NK-92 (cell line): Measurements from ENCODE around the gene GAREM1.

ENCODE experiments used
- DNase-seq: peaks from one replicate; lab custom pipeline; 2025; ENCODE audit not compliant: unreplicated experiment; lab: John Stamatoyannopoulos, UW

The GAREM1 gene

DNA sequence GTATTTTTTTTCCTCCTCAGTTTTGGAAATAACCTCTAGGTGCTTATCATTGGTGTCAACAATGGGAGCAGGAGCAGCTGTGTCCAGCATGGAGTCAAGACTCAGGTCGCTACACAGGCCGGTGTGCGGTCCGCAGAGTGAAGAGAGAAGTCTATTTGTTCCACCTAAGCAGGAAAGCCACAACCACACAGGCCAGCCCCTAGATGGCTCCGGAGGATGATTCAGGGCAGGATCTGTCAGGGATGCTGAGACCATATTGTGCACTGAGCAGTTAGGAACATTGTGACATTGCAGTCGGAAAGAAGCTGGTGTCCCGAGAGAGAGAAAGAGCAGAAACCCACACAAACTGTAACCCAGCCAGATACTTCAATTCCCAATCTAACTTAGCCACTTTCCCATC, 136.9 kb downstream of the GAREM1 start:
- no peak for DNase-seq

DNA sequence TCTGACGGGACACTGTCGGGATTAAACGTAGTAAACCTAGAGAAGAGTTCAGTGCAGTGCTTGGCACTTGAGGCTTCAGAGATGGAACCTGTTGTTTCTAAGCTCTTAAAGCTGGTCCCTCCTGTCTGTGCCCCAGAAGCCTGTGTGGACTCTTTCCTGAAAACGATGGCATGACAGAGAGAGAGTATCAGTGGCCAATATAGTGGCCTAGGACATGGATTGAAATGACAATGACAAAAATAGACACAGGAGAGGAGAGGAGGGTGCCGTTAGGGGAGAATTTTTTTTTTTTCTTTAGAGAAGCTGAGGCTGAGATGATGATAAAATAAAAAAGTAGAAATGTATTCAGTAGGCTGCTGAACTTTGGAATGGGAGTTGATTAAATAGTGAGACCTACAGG, 138.0 kb downstream of the GAREM1 start:
- DNase-seq, result no peak

DNA sequence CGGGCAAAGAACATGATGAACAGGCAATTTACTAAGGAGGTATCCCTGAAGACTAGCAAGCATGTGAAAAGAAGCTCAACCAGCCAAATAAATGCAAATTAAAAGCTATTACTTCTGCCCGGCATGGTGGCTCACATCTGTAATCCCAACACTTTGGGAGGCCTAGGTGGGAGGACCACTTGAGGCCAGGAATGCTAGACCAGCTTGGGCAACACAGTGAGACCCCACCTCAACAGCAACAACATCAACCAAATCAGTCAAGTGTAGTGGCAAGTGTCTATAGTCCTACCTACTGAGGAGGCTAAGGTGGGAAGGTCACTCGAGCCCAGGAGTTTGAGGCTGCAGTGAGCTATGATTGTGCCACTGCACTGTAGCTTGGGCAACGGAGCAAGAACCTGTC, 141.7 kb downstream of the GAREM1 start:
- DNase-seq, result no peak

DNA sequence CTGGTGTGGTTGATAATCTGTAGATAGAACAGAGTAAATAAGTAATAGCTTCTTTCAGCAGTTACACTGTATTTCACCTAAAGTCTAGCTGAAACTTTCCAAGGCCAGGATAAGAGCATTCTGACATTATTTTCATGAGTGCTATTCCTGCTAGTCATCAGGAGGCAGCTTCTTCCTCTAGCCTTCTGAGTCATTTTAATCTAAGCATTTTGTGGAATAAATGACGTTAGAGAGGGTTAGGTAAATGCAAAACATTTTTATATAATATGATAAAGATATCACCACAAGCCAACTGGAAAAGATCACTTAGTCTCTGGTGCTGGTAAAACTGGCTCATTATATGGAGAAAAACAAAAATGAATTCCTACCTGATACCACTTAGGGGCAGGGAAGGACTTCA, 142.3 kb downstream of the GAREM1 start:
- DNase-seq, result no peak

DNA sequence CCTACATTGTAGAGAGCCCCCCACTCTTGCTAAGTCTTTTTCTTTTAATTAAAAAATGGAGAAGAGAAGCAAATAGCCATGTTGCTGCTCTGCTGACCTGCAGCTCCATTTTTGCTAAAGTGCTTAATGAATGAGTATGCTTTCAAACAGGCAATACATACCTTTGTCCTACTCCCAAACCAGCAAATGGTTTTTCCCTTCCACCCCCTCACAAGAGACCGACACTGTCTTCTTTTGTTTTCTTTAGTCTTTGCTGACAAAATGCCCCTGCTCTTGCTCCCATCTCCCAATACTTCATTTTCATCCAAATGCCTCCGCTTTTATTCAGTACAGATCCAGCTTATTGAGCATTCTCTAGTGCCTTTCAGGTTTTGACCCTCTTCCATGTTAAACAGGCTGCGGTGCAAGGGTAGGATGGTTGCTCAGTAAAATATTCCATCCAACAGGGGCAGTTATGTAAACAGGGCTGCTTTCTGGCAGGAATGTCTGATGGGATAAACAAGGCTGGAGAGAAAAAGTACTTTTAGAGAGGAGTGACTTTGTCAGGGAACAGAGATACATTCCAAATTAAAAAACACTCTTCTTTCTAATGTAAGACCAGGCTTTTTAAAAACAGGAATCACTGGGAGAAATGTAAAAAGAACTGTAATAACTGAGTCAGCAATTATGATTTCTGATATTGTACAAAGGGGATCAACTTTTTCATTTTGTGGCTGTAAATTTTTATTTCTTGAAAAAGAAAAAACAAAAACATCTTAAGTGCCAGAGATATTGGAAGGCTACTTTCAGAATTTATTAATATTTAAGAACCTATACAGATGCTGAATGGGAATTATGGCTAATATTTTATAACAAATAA, 144.0 kb downstream of the GAREM1 start:
- no peak for DNase-seq

DNA sequence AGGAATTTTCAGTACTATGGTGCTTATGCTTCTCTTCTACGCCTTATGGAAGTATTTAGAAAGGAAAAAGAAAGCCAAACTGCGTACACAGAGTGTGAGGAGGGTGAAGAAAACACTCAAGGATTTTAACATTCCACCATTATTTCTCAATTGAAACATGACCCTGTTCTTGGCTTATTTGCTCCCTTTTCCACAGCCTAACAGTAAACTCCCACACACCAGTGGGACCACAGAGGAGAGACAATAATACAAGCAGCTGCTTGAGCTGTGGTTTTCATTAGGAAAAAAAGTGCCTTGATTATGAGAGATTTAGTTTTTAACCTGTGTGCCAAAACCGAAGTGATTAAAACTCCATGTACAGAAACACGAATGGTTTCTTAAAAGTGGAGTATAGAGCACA, 146.5 kb downstream of the GAREM1 start:
- no peak for DNase-seq

DNA sequence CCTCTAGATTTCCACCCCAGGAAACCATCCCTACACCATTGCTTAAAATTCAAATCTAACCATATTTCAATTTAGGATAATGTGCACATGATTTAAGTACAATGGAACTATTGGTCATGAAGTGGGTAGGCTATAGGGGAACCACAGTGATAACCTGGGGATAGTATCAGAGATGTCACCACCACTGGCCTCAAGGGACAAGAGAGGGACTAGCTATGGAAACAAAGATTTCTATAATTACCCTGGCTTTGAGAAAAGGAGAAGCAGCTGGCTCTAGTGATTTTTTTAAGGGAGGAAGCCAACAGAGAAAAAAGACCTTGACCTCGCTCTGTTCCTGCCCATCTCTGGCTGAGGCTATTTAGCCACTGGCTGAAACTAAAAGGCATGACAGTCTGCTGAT, 148.9 kb downstream of the GAREM1 start:
- no peak for DNase-seq

DNA sequence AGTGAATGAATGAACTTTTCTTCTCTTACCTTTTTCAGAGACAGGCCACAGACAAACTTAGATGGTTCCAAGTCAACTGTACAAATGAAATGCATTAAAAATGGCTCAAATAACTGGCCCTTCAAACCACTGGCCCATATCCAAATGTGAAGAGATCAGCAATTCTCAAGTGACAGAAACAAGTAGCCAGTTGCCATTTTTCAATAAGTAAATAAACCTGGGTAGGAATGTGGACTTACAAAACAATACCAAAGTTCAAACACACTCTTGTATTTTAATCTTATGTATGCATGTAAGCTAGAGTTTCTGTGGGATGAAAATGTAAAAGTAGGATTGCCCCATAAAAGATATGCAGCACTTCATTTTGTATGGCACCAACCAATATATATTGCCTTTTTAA, 151.6 kb downstream of the GAREM1 start:
- DNase-seq, result no peak

DNA sequence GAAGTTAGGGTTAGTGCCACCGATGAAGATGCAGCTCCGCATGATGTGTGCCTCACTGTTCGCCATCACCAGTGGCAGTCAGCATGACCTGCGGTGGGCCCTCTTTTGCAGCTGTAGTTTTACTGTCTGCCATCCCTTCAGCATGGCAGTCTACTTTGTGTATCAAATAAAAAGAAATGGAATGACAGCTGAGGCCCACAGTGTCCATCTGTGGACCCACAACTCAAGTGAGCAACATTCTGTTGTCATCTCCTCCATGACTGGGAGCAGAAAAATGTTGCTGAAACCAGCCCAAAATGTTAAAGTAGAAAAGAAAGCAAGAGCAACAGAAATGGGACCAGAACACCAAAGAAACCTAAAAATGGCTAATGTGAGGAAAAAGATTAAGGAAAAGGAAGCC, 152.1 kb downstream of the GAREM1 start:
- DNase-seq, result no peak

DNA sequence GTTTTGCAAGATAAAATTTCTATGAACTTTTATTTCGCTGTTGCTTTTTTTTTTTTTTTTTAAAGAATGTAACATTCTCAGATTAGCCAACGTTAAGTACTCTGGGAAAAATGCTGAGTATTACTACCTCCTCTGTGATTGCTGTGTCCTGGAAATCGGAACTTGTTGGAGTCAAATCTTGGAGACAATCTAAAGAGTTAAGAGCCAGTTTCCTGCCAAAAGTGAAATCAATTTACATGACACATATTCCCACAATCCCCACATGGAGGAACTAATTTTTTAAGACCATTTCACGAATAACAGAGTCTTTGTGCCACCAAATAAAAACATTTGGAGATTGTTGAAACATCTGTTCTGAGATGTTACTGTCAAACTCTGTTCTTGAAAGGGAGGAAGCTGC, 153.0 kb downstream of the GAREM1 start:
- DNase-seq, result no peak

DNA sequence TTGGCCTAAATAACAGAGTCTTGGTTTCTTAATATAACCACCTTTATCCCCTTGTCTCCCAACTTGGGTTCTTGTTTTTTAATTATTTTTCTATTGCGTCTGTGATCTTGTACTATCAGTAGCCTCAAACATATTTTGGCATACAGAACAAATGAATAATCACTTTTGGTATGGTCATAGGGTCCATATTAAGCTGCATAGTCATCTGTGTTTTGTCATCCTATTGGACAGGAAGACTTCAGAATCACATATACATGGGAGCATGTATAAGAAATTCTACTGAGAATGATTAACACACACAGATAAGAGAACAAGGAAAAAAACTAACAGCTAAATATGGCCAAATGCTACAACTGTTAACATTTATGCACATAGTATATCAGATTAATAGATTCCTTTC, 154.8 kb downstream of the GAREM1 start:
- no peak for DNase-seq

DNA sequence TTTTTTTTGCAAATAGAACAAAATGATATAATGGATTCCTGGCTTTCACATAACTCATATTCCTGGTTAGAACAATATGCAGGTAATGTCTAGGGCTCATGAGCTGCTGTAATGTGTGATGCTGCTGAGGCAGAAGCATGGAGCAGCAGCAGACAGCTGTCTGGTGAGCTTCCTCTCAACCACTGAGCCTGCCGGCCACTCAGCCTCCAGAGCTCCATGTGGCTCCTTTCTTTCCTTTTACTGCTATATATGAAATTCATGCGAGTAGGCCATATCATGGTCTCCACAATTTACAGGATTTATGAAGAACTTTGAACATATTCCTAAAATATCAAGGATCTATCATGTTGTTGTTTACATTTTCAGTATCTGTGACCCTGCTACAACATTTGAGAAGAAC, 159.9 kb downstream of the GAREM1 start:
- DNase-seq, result no peak

DNA sequence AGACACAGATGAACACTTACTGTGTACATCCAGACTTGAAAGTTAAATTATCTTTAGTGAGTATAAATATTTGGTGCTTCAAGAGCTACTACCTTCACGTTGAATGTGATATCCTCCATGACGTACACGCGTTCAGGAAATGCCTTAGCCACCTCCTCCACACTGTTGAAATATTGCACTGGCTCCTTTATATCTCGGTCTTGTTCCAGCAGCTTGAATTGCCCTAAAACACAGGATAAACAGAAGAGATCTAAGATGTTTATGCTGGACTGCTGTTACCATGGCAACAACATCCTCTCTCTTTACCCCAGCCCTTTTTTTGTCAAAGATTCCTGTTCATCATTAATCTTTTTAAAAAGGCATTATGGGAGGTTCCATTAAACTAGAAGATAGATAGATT, 160.6 kb downstream of the GAREM1 start:
- DNase-seq, result no peak

DNA sequence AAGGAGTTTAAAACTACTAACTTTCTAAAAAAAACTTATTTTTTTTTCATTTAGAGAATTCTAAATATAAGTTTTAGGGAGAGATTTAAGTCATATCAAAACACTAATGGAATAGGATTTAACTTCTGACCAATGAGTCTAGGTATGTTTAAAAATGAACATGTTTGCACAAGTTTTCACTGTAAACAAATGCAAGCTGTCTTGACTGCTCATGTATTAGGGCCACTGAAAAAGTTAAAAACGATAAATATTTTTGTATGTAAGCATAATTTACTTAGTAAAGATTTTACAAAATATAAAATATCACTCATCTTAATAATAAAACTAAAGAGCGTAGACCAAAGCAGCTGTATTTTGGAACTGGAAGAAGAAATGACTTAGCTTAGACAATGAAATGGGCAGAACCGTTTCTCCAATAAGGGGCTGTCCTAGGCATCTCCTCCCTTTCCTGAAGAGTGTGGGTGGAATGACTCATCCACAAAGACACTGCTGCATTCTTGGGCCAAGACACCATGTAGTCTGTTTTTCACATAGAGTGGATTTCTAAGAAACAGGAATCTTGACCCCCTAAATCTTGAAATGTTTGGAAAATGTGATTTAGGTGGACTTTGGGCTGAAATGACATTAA, 162.1 kb downstream of the GAREM1 start:
- DNase-seq, result no peak

DNA sequence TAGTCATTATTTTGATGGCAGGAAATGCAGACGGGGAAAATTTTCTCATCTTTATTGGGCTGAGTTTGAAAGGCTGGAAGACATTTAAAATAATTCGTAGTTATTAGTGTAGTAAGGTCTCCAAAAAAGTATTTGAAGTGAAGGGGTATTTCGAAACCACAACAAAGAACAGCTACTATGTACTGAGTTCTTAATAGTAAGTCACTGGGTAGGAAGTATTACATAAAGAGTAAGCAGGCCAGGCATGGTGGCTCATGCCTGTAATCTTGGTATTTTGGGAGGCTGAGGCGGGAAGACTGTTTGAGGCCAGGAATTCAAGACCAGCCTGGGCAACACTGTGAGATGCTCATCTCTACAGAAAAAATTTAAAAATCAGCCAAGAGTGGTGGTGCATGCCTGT, 167.3 kb downstream of the GAREM1 start:
- no peak for DNase-seq

DNA sequence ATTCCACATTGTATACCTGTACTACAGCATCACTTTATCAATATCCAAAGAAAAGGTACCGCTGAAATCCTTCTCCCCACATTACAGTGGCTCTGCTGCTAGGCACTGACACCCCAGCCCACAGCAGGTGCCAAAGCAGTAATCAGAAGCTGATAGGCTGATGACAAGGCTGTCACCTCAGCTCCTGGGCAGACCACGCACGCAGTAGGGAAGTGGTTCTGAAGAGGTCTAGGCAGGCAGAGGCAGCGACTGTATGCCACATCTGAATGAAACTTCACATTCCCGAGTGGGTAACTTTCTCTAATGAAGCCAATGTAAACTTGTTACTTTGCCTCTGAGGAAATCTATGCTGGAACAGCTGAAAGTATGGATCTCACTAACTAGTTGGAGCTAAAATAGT, 167.9 kb downstream of the GAREM1 start:
- DNase-seq, result no peak

DNA sequence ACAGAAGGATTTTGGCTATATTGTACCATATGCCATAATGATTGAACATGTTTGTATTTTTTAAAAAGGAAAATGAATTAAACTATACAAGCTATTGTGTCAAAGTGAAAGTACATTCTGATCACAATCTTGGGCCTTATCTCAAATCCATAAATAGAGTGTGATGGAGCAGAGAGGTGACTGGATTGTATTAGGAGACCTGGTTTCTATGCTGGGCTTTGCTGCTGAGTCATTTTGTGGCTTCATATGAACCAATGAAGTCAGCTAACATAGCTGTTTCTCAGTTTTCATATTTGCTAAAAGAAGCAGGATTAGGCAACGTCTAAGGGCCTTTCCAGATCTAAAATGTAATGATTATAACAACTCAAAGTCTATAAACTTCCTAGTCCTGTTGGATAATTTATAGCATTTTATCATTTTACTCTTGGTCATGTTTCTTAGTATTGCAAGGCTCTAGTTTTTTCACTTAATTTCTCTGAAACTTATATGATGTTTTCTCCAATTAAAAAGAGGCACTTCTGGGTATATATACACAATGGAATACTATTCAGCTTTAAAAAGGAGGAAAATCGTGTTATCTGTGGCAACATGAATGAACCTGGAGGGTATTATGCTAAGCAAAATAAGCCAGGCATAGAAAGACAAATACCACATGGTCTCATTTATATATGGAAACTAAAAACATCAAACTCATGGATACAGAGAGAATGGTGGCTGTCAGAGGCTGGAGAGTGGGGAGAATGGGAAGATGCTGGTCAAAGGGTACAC, 168.5 kb downstream of the GAREM1 start:
- no peak for DNase-seq

DNA sequence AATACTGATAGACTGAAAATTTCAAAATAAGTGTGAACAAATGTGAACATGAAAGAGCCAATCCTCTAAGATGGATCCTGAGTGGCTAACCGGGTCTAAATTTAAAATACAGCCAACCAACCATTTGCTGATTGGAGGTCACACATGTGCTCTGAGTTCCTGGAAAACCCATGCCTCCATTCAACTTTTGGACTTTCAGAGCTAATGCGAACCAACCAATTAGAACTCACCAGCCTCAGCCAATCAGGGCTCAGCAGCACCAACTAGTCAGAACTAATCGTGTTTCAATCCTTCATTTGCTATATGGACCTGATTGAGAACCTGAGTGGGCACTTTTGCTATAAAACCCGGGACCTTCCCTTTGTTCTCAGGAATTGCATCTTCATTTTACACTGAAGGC, 169.3 kb downstream of the GAREM1 start:
- no peak for DNase-seq

DNA sequence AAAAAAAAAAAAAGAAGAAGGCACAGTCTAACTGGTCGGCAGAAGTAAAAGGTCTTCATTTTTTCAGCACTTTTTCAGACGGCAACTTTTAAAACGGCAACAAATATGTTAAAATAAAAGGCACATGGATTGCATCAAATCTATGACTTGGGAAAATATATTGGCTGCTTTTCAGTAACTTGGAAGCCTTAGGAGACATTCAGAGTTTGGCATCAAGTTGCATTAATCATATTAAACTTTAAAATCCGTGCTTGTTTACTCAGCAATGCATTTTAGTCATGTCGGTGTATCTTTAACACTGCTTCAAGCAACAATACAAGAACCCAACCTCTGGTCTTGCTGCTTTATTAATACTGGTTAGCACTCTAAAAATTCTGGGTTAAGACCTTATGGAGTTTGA, 169.8 kb downstream of the GAREM1 start:
- DNase-seq, result no peak

DNA sequence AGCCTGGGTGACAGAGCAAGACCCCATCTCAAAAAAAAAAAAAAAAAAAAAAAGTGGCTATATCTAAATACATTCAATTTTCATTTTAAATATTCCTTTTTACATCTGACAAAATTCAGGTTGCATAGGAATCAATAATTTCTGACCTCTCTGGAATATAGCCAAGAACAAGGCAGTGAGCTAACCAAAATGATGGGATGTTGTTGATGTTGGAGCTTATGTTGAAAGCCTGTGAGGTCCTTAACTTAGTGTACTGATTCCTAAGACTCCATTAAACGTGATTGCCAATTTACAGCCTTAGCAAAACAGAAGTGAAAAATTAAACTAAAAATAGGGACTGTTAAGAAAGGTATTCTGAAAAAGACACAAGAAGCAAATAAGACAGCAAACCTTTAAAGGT, 171.2 kb downstream of the GAREM1 start:
- DNase-seq, result no peak

DNA sequence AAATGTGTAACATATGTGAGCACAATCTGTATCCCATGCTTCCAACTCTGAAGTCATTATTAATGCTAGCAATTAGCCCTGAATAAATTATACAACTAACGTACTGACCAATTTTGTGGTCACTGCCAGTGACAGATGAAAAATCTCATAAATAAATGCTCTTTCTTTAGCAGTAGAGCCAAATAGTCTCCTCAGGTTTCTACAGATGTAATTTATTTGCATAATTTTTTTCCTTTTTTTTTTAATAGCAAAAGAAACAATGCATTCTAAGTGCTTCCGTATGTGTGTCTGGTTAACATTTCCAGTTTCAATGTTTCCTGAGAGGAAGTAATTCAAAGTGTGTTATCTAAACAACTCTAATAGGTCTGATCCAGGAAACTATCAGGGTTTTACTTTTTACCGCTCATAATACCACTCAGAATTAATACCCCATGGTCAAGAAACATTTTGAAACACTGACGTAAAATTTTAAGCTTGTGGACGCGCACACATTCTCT, 172.5 kb downstream of the GAREM1 start:
- DNase-seq, result no peak
